DMS53 treated with DMSO at 0.1 percent for 48 hours (cell line): ENCODE data around the gene DIDO1.

Experiments
- DNase-seq: peaks from one replicate; lab custom pipeline; 2025; ENCODE audit not compliant: unreplicated experiment; lab: John Stamatoyannopoulos, UW

DIDO1 gene

DNA sequence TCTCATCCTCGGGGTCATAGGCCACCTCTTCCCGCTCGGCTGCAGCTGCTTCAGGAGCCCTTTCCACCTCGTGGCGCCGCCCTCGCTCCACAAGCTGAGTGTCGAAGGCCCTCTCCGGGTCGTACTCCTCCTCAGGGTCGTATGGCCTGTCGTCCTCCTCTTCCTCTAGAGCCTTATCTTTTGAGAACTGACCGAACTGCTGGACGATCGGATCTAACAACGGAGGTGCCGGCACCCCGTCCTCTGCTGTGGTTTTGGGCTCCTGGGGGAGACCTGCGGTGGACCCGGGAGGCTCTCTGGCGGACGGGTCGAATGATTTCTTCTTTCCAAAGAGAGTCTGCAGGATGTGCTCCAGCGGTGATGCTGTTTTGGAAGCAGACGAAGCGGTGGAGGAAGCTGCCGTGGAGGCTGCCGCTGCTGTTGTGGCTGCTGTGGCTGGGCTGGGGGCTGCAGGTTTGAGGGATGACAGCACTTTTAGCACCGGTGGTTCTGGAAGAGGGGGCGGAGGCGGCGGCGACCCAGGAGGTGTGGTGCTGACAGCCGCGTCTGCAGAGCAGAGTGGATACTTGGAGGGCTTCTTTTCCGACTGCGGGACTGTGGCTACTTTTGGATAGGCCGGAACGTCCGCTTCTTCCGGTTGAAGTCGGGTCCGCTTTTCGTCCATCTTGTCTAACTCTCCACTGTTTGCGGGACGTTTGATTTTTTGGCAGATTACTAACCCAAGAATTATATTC is 44.5 kb downstream of the DIDO1 start:
- DNase-seq = no peak

DNA sequence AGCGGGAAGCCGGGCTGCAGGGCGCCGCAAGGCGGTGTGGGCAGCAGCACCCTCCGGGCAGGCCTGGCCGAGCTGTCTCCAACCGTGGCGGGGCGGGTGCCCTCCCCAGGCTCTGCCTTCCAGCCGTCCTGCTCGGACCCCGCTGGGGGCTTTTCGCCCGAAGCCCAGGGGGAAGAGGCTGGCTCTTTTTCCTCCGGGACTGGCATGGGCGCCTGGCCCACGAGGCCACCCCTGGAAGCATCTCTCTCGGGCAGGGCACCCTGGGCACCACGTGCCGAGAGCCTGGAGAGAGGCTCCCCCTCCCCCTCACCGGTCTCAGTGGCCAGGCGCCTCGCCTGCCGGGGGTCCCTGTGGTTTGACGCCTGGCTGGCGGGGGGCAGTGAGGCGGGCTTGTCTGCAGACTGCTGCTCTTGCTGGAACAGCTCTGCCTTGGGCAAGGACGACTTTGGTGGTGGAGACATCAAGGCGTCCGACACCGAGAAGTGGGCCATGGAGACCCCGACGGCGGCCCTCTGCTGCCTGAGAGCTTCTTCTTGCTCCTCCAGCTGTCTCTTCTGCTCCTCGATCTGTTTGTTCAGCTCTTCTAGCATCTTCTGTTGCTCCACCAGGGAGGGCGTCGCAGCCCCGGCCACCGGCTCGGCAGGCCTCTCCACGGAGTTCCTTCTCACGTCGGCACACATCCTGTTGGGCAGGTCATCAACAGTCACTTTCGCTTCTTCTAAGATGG is 45.2 kb downstream of the DIDO1 start:
- no peak for DNase-seq

DNA sequence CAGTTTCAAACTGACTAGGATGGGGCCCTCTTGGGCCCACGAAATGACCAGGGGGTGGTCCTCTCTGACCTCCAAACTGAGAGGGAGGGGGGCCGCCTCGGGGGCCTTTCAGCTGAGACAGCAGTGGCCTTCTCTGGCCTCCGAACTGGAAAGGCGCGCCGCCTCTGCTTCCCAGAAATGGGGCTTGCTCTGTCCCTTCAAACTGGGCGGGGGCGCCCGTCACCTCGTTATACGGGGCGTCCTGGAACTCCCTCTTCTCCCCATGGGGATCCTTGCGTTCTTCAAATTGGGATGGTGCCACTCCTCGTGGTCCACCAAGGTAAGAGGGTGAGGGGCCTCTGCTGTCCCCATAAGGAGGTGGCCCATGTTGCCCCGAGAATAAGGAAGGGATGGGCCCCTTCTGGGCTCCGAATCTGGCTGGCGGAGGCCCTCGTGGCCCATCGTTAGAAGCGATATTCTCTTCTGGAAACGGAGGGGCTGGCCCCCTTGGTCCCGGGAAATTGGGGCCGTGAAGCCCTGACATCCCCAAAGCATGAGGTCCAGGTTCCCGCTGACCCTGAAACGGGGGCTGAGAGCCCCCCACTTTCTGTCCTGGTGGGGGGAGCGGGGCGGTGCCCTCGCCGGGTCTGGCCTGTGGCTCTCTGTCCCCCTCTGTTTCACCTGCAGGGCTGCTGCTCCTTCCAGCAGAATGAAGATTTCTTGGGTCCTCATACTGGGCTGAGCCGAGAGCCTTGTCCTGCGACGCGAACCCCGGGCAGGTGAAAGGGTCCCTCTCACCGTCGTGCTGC is 46.0 kb downstream of the DIDO1 start:
- DNase-seq = no peak

DNA sequence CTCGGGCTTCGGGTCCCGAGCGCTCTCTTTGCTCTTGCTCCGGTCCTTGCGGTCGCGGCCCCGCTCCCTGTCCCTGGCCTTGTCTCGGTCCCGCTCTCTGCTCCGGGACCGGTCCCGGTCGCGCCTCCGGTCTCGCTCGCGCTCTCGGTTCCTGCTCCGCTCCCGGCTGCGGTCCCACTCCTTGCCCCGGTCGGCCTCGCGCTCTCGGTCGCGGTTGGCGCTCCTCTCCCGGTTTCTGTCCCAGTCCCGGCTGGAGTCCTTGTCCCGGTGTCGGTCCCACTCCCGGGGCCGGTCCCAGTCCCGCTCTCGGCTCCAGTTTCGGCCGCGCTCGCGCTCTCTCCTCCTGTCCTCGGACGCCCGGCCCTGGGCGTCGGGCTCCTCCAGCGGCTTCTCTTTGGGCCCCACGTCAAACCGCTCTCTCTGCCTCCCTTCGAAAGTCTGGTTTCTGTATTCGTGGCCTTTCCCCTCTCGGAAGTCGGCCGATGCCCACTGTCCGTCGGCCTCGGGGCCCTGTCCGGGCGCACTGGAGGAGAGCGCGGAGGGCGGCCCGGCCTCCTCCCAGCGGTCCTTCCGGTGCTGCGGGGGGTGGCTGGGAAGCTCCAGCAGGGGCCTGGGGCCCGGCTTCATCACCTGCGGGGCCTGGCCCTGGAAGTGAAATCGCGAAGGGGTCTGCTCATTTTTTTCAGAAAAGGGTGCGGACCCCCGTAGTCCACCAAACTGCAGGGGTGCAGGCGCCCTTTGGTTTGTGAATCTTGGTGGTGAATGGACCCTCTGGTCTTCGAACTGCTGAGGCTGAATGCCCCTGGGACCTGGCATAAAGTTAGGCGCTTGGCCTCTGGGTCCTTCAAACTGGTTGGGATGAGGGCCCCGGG is 46.8 kb downstream of the DIDO1 start:
- DNase-seq = no peak

DNA sequence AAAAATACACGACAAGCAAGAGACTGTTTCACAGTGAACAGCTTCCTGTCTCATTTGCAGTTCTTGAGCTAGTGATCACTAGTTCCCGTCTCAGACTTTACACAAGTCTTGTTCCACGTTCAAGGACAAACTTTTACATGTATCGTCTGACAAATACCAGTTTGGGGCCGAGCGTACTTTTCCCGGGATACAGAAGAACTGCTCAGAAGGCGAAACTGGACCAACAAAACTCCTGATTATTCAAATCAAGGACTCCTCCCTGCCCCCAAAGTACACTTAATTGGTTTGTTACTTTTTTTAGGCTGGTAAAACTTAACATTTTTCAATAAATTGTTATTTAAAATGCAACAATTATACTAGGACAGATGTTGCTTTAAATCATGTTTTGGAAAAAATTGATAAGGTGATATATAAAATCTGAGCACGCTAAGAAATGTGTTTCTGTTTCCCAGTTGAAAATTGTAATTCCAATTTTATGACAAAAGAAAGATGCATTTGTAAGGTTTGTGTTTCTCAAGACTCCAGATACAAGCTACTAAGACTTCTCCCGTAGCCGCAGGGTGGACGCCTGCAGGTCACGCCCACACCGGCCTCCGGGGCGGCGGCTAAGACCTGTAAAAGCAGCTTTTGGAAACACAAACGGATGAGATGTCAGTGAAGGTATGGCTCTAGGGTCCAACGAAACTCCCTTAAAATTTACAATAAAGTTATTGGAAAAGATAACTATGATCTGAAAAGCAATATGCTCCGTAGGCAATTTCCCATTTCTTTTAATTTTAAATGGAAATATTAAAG is 47.9 kb downstream of the DIDO1 start:
- no peak for DNase-seq

DNA sequence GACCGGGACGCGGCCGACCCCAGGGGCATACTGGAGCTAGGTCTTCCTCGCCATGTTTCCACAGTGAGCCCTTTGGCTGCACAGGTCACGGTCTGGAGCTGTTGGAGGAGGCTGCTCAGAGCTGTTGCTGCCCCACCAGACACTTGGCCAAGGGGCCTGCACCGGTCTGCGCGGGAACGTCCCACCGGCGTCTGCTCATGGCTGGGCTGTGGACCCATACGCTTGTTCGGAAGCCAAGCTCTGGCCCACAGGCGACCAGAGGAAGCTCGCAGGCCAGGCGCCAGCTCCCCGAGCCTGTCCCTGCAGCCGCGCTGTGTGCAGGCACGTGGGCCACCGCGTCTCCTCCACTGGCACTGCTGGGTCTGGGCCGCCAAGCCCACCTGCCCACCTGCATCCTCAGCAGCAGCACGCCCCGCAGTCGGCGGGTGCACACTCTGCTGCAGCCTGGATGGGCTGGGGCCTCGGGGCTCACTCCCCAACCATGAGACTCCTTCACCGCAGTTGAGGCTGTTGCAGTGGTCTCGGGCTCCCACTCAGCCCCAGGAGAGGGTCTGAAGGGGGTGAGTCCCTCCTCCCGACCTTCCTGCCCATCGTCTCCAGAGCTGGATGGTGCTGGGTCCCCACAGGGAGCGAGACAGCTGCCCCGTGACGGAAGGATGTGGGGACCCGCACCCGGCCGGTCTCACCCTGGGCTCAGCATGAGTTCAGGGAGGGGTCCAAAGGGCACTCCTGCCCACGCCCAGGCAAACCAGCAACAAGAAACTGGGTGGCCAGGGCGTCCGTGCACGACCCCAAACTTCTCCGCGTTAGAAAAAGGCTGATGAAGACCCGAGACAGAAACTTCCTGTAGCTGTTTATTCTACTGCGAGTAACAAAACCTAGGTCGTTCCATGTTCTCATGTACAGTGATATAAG is 49.1 kb downstream of the DIDO1 start:
- DNase-seq = no peak

DNA sequence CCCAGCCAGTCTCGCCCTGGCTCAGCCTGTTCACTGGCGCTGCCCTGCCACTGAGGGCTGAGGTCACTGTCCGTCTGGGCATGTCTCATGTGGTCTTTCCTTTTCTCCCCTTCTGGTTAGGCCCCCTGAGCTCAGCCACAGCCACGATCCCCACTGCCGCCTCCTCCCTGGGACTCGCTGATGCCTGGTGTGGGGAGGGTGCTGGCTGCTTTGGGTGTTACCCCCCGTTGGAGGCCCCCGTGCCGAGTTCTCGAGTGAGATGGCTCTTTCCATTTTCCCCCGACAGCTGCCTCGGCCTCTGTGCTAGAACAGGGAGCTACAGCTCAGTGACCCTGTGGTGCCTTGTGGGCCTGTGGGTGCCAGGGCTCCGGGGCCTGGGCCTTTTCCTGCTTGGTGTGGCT is 49.8 kb downstream of the DIDO1 start:
- DNase-seq = no peak

DNA sequence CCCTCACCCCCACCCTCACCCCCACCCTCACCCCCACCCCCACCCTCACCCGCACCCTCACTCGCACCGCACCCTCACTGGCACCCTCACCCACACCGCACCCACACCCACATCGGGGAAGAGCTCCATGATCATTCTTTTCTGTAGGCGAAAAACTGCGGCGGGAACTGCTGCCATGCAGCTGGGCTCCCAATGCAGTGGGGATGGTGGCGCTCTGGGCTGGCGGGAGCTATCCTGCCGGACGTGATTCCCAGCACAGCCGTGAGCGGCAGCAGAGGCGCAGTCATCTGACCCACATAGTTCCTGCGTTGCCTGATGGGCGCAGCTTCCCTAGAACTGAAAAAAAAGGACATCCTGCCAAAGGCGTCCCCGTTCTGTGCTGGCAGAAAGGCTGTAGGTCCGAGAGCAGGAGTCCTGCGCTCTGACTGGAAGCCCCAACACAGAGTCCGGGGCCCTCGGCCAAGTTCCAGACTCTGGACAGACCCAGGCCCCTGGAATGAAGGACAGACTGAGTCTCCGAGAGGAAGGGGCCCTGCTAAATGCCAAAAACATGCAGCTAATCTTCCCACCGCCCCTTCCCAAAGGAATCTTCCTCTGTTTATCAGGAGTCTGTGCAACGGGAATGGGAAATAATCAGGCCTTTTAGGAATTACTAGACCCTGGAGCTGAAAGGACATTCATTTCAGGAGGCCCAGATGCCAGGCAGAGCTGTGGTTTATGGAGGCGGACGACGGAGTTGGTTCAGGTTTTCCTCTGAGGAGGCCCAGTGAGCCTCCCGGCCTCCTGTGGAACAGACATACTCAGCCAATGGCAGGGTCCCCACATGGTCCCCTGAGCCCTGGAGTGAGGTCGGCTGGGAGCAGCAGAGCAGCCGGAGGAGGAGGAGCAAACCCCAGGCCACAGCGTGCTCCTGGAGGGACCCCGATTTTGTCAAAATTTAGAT is 50.6 kb downstream of the DIDO1 start:
- peak; percentile 94 for DNase-seq

DNA sequence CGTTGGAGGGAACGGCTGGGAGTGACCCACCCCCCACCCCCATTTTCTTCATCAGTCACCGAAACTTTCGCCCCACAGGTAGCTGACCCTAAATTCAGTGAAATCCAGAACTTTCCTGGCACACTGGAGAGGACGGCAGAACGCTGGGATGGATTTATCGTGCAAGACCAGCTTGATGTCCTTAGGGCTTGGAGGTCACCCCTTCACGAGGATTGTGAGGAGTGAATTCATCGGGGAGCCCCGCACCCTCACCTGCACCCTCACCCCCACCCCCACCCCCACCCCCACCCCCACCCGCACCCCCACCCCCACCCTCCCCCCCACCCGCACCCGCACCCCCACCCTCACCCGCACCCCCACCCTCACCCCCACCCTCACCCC is 51.4 kb downstream of the DIDO1 start:
- peak; percentile 43 for DNase-seq

DNA sequence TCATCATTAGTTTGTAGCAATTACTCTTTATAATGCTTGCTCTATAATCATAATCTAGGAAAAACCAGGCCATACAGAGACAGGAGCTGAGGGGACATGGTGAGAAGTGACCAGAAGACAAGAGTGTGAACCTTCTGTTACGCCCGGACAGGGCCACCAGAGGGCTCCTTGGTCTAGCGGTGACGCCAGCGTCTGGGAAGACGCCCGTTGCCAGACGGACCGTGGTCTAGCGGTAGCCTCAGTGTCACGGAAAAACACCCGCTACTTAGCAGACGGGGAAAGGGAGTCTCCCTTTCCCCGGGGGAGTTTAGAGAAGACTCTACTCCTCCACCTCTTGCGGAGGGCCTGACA is 52.6 kb downstream of the DIDO1 start:
- DNase-seq = peak; percentile 43

DNA sequence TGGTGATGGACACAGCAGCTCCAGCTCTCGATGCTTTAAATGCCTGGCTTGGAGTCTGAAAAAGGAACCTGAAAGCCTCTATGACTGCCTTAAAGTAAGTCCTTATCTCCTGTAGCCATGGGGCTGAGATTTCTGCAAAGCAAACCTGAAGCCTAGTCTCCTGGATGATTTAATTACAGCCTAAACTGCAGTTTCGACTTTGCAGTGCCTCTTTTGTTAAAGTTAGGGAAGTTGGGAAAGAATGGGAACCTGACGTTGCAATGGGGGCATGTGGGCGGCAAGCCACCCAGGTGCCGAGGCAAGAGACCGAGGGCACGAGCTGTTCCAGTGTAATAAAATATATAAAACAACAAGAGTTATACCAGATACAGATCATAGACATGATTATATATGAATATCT is 53.0 kb downstream of the DIDO1 start:
- no peak for DNase-seq

DNA sequence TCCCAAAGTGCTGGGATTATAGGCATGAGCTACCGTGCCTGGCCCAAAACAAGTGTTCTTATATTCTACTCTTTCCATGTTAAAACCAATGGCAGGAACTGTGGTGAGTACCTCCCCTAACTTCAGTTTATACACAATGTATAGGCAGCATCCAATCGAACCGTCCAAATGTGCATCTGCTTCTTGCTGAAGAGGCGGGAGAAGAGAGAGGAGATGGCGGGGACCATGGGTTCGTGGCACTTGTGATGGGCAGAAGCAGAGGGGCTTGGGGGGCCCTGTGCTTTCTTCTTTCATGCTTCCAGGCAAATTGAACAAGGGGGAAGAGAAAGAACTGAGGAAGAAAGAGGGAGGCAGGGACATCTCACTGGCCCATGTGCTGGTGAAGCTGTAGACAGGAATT is 53.4 kb downstream of the DIDO1 start:
- DNase-seq = no peak

DNA sequence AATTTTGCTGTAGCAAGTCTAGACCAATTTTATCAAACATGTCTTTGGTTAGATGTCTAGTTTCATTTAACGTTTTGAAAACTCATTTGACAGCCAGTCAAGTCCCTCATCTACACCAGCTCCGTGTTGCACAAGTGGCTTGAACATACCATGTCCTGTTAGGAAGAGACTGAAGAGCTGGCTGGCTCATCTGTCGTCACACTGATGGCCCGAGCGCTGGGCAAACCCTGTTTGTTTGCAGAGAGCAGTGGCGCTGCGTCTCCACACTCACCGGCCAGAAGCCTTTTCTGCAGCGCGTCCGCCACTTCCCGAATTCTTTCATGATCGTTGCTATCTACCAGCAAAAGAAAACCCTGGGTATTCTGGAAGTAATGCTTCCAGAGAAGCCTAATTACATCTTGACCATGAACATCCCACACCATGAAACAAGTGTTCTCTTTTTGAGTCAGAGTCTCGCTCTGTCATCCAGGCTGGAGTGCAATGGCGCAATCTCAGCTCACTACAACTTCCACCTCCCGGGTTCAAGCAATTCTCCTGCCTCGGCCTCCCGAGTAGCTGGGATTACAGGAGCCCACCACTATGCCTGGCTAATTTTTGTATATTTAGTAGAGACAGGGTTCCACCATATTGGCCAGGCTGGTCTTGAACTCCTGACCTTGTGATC is 54.0 kb downstream of the DIDO1 start:
- DNase-seq = peak; percentile 42

DNA sequence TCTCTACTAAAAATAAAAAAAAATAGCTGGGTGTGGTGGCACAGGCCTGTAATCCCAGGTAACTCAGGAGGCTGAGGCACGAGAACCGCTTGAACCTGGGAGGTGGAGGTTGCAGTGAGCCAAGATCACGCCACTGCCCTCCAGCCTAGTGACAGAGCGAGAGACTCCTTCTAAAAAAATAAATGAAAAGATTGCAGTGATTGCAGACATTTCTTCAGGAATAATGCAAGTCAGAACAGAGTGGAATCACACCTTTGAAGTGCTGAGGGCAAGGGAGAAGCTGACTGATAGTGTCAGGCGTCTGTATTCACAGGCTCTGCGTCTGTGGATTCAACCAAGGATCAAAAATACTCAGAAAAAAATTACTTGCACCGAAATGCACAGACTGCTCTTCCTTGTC is 62.1 kb downstream of the DIDO1 start:
- no peak for DNase-seq

DNA sequence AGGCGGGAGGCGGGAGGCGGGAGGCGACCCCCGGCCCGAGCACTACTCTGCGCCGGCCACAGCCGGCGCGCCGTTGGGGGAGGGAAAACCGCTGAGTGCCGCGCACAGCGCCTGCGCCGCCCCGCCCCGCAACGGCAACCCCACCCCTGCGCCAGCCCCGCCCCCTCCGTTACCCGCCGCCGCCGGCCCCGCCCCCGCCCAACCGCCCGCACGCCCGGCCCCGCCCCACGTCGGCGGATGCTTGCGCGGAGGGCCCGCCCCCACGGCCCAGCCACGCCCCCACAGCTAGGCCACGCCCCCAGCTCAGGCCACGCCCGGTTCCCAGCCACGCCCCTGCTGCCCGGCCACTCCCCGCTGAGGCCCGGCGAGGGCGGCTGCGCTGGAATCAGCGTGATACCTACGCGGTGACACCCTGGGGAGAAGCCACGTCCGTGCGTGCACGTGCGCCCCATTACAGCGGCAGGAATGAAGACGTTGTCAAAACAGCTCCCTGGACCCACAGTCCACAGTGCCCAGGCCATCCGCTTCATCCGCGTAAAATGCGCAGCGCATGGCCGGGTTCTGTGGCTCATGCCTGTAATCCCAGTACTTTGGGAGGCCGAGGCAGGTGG is 64.5 kb downstream of the DIDO1 start, which contains the start of gene TCFL5:
TSS of gene TCFL5 (minus strand) at position 97 of the 611 bp plus-strand sequence. CDS start 152 bp downstream, outside the sequence.
- peak; percentile 59 for DNase-seq

DNA sequence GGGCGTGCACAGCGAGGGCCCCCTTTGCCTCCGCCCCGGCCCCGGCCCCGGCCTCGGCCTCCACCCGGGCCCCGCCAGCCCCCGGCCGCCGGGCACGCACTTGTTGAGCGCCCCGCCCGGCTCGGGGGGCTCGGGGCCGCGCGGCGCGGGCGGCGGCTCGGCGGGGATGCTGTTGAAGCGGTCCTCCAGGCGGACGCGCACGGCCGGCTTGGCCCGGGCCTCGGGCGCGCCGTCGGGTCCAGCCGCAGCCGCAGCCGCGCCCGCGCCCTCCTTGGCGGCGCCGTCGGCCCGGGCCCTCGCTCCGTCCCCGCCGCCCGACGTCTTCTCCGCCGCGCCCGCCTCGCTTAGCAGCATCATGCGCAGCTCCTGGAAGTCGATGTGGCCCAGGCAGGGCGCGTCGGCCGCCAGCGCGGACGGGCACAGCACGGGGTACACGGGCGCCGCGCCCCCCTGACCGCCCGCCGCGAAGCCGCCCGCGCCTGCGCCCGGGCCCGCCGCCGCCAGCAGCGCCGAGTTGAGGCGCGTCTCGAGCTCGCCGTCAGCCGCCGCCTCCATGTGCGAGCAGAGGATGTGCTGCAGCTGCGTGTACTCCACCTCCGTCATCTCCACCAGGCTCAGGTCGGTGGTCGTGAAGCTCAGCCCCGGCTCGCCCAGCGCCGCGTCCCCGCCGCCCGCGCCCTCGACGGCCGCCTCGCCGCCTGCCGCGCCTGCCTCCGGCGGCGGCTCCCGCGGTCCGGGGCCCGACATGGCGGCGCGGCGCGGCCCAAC is 65.2 kb downstream of the DIDO1 start:
- DNase-seq = no peak
